ENCODE measurements around the gene GLIS2.

Gene GLIS2

GRCh38 chr16:4315186-4316107 lies at the start of gene GLIS2:
Gene GLIS2, plus strand, starts transcription at chr16:4316067. Its CDS starts 16,214 bp downstream, at chr16:4332281.
- no peak for DNase-seq (ENCODE audit: low read depth, low spot score)
- peak within 1 kb of the TSS; percentile 45 for H3K27ac ChIP-seq

DNA sequence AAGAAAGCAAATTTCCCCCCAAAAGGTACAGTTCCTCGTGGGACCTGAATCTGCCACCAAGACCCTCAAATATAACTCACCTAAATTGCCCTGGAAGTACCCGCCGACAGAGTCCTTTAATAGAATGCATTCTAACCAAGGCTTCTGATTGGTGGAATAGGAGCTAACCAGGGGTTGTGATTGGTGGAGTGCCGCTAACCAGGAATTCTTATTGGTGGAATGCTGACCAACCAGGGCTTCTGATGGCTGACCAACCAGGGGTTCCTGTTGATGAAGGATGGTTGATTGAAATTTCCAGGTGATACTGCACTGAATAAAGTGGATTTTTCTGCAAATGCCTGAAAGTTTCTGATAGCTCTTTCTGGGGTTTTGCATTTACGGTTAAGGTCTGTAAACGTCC lies 49.5 kb upstream of the GLIS2 start:
- DNase-seq (ENCODE audit: low read depth, low spot score) = no peak
- H3K27ac ChIP-seq = no peak overlapping the region

DNA sequence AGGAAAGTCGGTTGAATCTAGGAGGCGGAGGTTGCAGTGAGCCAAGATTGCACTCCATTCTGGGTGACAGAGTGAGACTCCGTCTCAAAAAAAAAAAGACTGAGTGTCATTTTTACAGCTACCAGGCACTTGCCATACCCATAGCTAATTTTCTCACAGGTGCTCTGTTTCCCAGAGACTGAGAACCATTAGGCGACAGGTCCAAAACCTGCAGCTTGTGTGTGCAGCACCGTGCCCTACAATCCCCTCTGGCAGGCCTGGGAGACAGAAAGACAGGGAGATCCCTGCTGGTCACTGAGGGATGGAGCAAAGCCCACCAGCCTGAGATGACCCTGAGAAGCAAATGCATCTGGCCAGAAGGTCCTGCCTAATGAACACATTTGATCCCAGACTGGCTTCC lies 45.8 kb upstream of the GLIS2 start:
- no peak overlapping the region for H3K27ac ChIP-seq

GRCh38 chr16:4270595-4270994 lies 45.3 kb upstream of the GLIS2 start:
- DNase-seq (ENCODE audit: low read depth, low spot score) = no peak
- no peak overlapping the region for H3K27ac ChIP-seq

More for the DNA sequence above, 45.8 kb upstream of the GLIS2 start:
- no peak for DNase-seq (ENCODE audit: low read depth, low spot score)

- DNase-seq (ENCODE audit: low read depth, low spot score) = peak; percentile 74
- H3K27ac ChIP-seq = peak overlapping the region; percentile 85
These were observed 44.4 kb upstream of the GLIS2 start for GRCh38 chr16:4271176-4272113.

DNA sequence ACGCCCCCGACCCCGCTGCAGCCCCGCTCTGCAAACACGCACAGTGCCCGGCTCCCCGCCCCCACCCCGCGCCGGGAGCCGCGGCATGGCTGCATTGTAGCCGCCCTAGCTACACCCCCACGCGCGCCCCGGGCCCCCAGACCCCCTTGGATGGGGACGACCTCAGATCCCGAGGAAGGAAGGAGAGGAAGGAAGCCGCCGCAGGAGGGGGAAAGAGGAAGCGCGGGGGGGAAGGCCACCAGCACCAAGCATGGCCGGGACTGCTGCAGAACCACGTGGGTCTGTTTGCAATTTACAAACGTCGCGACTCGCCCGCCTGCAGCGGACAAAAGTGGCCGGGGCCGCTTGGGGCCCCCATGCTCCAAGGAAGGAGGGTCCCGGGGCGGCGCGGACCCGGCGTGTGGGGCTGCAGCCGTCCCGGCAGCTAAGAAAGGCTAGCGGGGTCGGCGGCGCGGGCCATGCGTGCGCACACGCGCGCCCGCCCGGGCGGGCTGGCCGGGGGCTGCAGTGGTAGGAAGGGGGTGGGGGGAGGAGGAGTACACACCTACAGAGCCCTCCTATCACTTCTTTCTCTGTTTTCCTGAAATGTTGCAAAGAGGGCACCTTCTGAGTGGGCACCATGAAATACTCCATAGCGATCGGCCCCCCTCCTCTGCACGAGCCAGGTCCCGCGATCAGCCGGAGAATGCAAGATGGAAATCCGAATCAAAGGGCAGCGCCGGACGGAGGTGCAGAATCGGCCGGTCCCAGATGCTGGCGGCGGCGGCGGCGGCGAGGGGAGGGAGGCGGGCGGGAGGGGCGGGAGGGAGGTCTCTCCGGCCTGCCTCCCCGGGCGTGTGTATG lies 43.5 kb upstream of the GLIS2 start:
- no peak for DNase-seq (ENCODE audit: low read depth, low spot score)
- H3K27ac ChIP-seq = peak overlapping the region; percentile 85

DNA sequence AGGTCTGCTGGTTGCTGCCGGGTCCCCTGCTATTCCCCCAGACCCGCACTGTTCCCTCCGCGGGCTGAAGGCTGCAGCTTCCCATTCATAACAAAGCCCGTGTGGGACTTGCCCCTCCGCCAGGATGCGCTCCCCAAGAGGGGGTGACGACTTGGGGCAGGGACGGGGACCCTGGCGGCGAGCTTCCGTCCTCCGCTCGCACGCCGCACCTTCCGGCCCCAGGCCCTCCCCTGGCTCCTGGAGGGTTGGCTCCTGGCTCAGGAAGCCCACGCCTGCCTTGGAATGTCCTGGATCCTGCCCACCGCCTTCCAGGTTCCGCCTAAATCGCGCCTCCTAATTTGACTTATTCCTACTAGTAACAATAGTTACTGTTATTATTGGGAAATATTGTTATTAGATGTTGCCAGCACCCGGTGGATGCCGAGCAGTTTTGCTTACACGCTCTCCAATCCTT lies 42.0 kb upstream of the GLIS2 start:
- H3K27ac ChIP-seq = peak overlapping the region; percentile 85
- no peak for DNase-seq (ENCODE audit: low read depth, low spot score)

GRCh38 chr16:4275861-4276260 lies 40.0 kb upstream of the GLIS2 start:
- DNase-seq (ENCODE audit: low read depth, low spot score) = no peak
- H3K27ac ChIP-seq = no peak overlapping the region

GRCh38 chr16:4277987-4278513 lies 37.8 kb upstream of the GLIS2 start:
- no peak for DNase-seq (ENCODE audit: low read depth, low spot score)
- no peak overlapping the region for H3K27ac ChIP-seq

DNA sequence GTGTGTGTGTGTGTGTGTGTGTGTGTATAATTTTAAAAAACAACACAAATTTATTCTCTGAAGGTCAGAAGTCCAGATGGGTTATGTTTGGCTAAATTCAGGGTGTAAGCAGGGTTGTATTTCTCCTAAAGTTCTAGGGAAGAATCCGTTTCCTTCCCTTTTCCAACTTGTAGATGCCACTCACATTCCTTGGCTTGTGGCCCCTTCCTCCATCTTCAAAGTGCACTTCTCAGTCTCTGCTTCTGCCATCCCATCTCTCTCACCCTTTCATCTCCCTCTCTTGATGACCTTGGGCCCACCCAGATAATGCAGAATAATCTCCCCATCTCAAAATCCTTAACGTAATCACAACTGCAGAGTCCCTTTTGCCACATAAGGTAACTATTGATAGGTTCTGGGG lies 35.2 kb upstream of the GLIS2 start:
- no peak overlapping the region for H3K27ac ChIP-seq
- DNase-seq (ENCODE audit: low read depth, low spot score) = no peak

- no peak for DNase-seq (ENCODE audit: low read depth, low spot score)
These were observed 32.4 kb upstream of the GLIS2 start for GRCh38 chr16:4283441-4283840.

GRCh38 chr16:4283939-4284338 lies 31.9 kb upstream of the GLIS2 start:
- DNase-seq (ENCODE audit: low read depth, low spot score) = no peak
- H3K27ac ChIP-seq = no peak overlapping the region

More at GRCh38 chr16:4283441-4283840, 32.4 kb upstream of the GLIS2 start:
- H3K27ac ChIP-seq = no peak overlapping the region

GRCh38 chr16:4285167-4285566 lies 30.7 kb upstream of the GLIS2 start:
- no peak for DNase-seq (ENCODE audit: low read depth, low spot score)
- no peak overlapping the region for H3K27ac ChIP-seq

- peak overlapping the region; percentile 39 for H3K27ac ChIP-seq
- no peak for DNase-seq (ENCODE audit: low read depth, low spot score)
These were observed 27.5 kb upstream of the GLIS2 start for GRCh38 chr16:4288148-4288921.

GRCh38 chr16:4290236-4290830 lies 25.5 kb upstream of the GLIS2 start:
- DNase-seq (ENCODE audit: low read depth, low spot score) = no peak
- peak overlapping the region; percentile 55 for H3K27ac ChIP-seq

GRCh38 chr16:4291699-4292098 lies 24.2 kb upstream of the GLIS2 start:
- no peak overlapping the region for H3K27ac ChIP-seq
- no peak for DNase-seq (ENCODE audit: low read depth, low spot score)

GRCh38 chr16:4293181-4293716 lies 22.6 kb upstream of the GLIS2 start:
- DNase-seq (ENCODE audit: low read depth, low spot score) = no peak
- H3K27ac ChIP-seq = no peak overlapping the region

- no peak overlapping the region for H3K27ac ChIP-seq
- DNase-seq (ENCODE audit: low read depth, low spot score) = no peak
These were observed 21.9 kb upstream of the GLIS2 start for GRCh38 chr16:4293822-4294457.
